Endothelial cell of umbilical vein (primary cell): ENCODE results near the gene CYP3A4.
"Not testable (repeated sequence)": the region's sequence is repeated elsewhere in the genome, so short reads cannot be mapped to it uniquely, and the experiment has no call there.

Experiments used
- EZH2 ChIP-seq: IDR thresholded peaks from 2 replicates; pipeline ENCODE4 v1.6.1; 2012; ENCODE audit warnings: borderline replicate concordance, low read depth, mild to moderate bottlenecking, moderate library complexity, low read length, inconsistent platforms; ENCODE audit not compliant: severe bottlenecking
- POLR2A ChIP-seq: IDR thresholded peaks from 2 replicates; pipeline ENCODE4 v1.6.1; 2012; ENCODE audit warnings: low read depth, mild to moderate bottlenecking, control low read depth, low read length
- POLR2AphosphoS5 ChIP-seq: IDR thresholded peaks from 2 replicates; pipeline ENCODE4 v1.6.1; 2012; ENCODE audit warnings: low read depth, mild to moderate bottlenecking, control low read depth, low read length, moderate library complexity; ENCODE audit not compliant: insufficient read depth
- TF ChIP-seq, protein P1 (sequence below), 2 donors: IDR thresholded peaks; 1 replicate in 1 of 2; 2 replicates in 1 of 2; pipeline ENCODE4 v1.5.1; 2011; ENCODE audit warnings: low read length in 2 of 2, mild to moderate bottlenecking in 2 of 2, moderate library complexity in 2 of 2, control low read depth in 1 of 2, inconsistent platforms in 1 of 2, low read depth in 1 of 2; ENCODE audit not compliant: insufficient read depth in 1 of 2; ENCODE audit errors: extremely low read depth in 1 of 2

DNA sequence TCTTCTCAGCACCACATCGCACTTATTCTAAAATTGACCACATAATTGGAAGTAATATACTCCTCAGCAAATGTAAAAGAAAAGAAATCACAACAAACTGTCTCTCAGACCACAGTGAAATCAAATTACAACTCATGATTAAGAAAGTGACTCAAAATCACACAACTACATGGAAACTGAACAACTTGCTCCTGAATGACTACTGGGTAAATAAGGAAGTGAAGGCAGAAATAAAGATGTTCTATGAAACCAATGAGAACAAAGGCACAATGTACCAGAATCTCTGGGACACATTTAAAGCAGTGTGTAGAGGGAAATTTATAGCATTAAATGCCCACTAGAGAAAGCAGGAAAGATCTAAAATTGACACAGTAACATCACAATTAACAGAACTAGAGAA is 10.6 kb downstream of the CYP3A4 start:
- not testable (repeated sequence) for TF ChIP-seq POLR2A, POLR2AphosphoS5, EZH2
- TF ChIP-seq, protein P1, sequence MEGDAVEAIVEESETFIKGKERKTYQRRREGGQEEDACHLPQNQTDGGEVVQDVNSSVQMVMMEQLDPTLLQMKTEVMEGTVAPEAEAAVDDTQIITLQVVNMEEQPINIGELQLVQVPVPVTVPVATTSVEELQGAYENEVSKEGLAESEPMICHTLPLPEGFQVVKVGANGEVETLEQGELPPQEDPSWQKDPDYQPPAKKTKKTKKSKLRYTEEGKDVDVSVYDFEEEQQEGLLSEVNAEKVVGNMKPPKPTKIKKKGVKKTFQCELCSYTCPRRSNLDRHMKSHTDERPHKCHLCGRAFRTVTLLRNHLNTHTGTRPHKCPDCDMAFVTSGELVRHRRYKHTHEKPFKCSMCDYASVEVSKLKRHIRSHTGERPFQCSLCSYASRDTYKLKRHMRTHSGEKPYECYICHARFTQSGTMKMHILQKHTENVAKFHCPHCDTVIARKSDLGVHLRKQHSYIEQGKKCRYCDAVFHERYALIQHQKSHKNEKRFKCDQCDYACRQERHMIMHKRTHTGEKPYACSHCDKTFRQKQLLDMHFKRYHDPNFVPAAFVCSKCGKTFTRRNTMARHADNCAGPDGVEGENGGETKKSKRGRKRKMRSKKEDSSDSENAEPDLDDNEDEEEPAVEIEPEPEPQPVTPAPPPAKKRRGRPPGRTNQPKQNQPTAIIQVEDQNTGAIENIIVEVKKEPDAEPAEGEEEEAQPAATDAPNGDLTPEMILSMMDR (IDR thresholded peaks at IDR 0.05; ENCODE audit: extremely low read depth in 1 of 2, insufficient read depth in 1 of 2, low read depth in 1 of 2, low read length in 2 of 2) = not testable (repeated sequence)
